K562 (cell line): ENCODE measurements around the gene ACOX1. TPM values are rescaled to one million over a fixed set of nuclear protein-coding genes. Genes with fewer than 3 reads are reported as not detected.
A peak's percentile ranks its signal among the peaks of the same experiment; 100 is the strongest.

Experiments
- ATF2 ChIP-seq: sonication (generic); formaldehyde crosslinking; IDR thresholded peaks from 2 replicates; pipeline ENCODE4 v1.8.1; 2022; ENCODE audit warnings: missing genetic modification reagents
- CBFA2T3 ChIP-seq: fragments of 450-650 bp; IDR thresholded peaks from 2 replicates; pipeline ENCODE4 v1.6.1; 2017
- CEBPZ ChIP-seq: fragments of 150-350 bp; IDR thresholded peaks from 2 replicates; pipeline ENCODE4 v1.6.1; 2014; ENCODE audit warnings: low read depth, mild to moderate bottlenecking, low read length, borderline replicate concordance
- CHD4 ChIP-seq: fragments of 200-600 bp; sonication (generic); IDR thresholded peaks from 3 replicates; pipeline ENCODE4 v1.6.1; 2012; ENCODE audit warnings: low read depth, mild to moderate bottlenecking, mixed read lengths, low read length, inconsistent platforms; ENCODE audit not compliant: insufficient read depth, insufficient replicate concordance, poor library complexity, severe bottlenecking
- HDAC3 ChIP-seq: fragments of 450-650 bp; IDR thresholded peaks from 2 replicates; pipeline ENCODE4 v1.6.1; 2018; ENCODE audit warnings: borderline replicate concordance, mild to moderate bottlenecking, moderate library complexity; ENCODE audit not compliant: partially characterized antibody
- HIVEP1 ChIP-seq: fragments of 250-450 bp; sonication (Bioruptor Pico); IDR thresholded peaks from 2 replicates; pipeline ENCODE4 v1.4.0; 2020; ENCODE audit warnings: mild to moderate bottlenecking
- KLF10 ChIP-seq: fragments of 250-450 bp; sonication (Bioruptor Pico); IDR thresholded peaks from 2 replicates; pipeline ENCODE4 v1.6.1; 2021; ENCODE audit warnings: matching md5 sums
- MLLT1 ChIP-seq, 2 experiments: fragments of 450-650 bp; IDR thresholded peaks; 2 replicates each; pipeline ENCODE4 v1.6.1; 2016
- NFE2L1 ChIP-seq: fragments of 450-650 bp; IDR thresholded peaks from 2 replicates; pipeline ENCODE4 v1.6.1; 2016; ENCODE audit warnings: missing genetic modification characterization, low read depth, mild to moderate bottlenecking, missing compliant biosample characterization, moderate library complexity, borderline replicate concordance
- POLR2A ChIP-seq: fragments of 450-650 bp; conservative IDR thresholded peaks from 2 replicates; pipeline ENCODE4 v1.6.1; 2016
- POLR3A ChIP-seq: IDR thresholded peaks from 2 replicates; pipeline ENCODE4 v1.6.1; 2011; ENCODE audit warnings: borderline replicate concordance, mild to moderate bottlenecking, moderate library complexity; ENCODE audit not compliant: insufficient read length, insufficient read depth; ENCODE audit errors: extremely low read depth
- PTBP1 ChIP-seq: fragments of 200-400 bp; formaldehyde crosslinking; IDR thresholded peaks from 2 replicates; pipeline ENCODE4 v1.6.1; 2017; ENCODE audit warnings: low read depth, low read length
- RFX7 ChIP-seq: fragments of 250-450 bp; sonication (Bioruptor Pico); IDR thresholded peaks from 2 replicates; pipeline ENCODE4 v1.5.1; 2021; ENCODE audit warnings: mild to moderate bottlenecking
- SAP30 ChIP-seq: fragments of 200-600 bp; sonication (generic); IDR thresholded peaks from 2 replicates; pipeline ENCODE4 v1.6.1; 2012; ENCODE audit warnings: borderline replicate concordance, low read depth, mild to moderate bottlenecking, moderate library complexity, low read length, control low read depth, inconsistent platforms; ENCODE audit not compliant: insufficient read depth, poor library complexity, severe bottlenecking
- SMAD4 ChIP-seq: fragments of 250-450 bp; sonication (Bioruptor Pico); conservative IDR thresholded peaks from 2 replicates; pipeline ENCODE4 v1.8.0; 2021; ENCODE audit warnings: inconsistent platforms, mild to moderate bottlenecking, moderate library complexity
- THAP7 ChIP-seq: fragments of 250-450 bp; sonication (Bioruptor Pico); IDR thresholded peaks from 2 replicates; pipeline ENCODE4 v1.5.0; 2021
- TRIM24 ChIP-seq, 2 experiments: fragments of 450-650 bp; IDR thresholded peaks; 2 replicates each; pipeline ENCODE4 v1.6.1; 2016
- VEZF1 ChIP-seq: fragments of 200-800 bp; sonication (Bioruptor generic); IDR thresholded peaks from 2 replicates; pipeline ENCODE4 v1.6.1; 2017; ENCODE audit warnings: missing genetic modification characterization, missing compliant biosample characterization
- ZC3H8 ChIP-seq: fragments of 450-650 bp; IDR thresholded peaks from 2 replicates; pipeline ENCODE4 v1.6.1; 2017
- ZNF644 ChIP-seq: fragments of 200-800 bp; sonication (Bioruptor generic); IDR thresholded peaks from 2 replicates; pipeline ENCODE4 v1.6.1; 2016; ENCODE audit warnings: low read depth, missing genetic modification characterization, missing compliant biosample characterization
- polyA plus RNA-seq, 8 experiments: library from polyadenylated mRNA; depleted of rRNA in 4 of 8; stranded (reverse) in 5 of 8; unstranded in 3 of 8; fragments of >200 nt; fragmentation: Nextera tagmentation in 2 of 8; fragmentation: Illumina TruSeq in 1 of 8; extraction: Ambion mirVana in 2 of 8; extraction: Trizol in 1 of 8; gene quantifications; 2 replicates each; pipeline versions ENCODE4 v1.2.1 to v1.2.3, GENCODE V29; 2011 to 2014; ENCODE audit warnings: inconsistent platforms in 1 of 8, missing spikeins in 1 of 8
- total RNA-seq, 7 experiments: library from RNA; depleted of rRNA in 6 of 7; stranded (reverse); fragments of >200 nt in 6 of 7; fragmentation: Illumina TruSeq in 2 of 7; extraction: Trizol in 2 of 7; gene quantifications; 2 replicates each; pipeline versions ENCODE4 v1.2.1 to v1.2.3, GENCODE V29; 2011 to 2021; ENCODE audit warnings: low replicate concordance in 1 of 7

ACOX1 gene
- total and polyA plus RNA-seq, 9 of the 15 experiments (the other 6 are each of a cell fraction or from before 2014, with no cell fraction given), result 7.8 to 24.1 (median 14.5) TPM

- TF ChIP-seq CEBPZ (no peak), MLLT1 (IDR thresholded peaks at IDR 0.05) (no peak), CHD4 (no peak), SMAD4 (CRISPR knock-in tag) (peak; percentile 82), POLR3A (no peak), SAP30 (peak; percentile 28), THAP7 (0 out of 2 replicates have a peak, but pooled peaks have one; percentile 49), POLR2A (peak; percentile 88), ATF2 (CRISPR knock-in tag) (no peak), KLF10 (no peak), PTBP1 (no peak), TRIM24 (IDR thresholded peaks at IDR 0.05) (no peak), ZNF644 (tag) (no peak), RFX7 (no peak), ZC3H8 (no peak), NFE2L1 (tag) (no peak), HIVEP1 (CRISPR knock-in tag) (no peak), CBFA2T3 (no peak), VEZF1 (peak; percentile 87), HDAC3 (no peak)
These were observed 82.4 kb downstream of the ACOX1 start, which contains the start of gene TRIM65 (continued) for GRCh38 chr17:75896415-75897159.
